NCI-H69 (cell line): ENCODE data around the gene DHRS4L2.

ENCODE experiments used
- DNase-seq: peaks from one replicate; lab custom pipeline; 2025; lab: John Stamatoyannopoulos, UW

DHRS4L2 gene

DNA sequence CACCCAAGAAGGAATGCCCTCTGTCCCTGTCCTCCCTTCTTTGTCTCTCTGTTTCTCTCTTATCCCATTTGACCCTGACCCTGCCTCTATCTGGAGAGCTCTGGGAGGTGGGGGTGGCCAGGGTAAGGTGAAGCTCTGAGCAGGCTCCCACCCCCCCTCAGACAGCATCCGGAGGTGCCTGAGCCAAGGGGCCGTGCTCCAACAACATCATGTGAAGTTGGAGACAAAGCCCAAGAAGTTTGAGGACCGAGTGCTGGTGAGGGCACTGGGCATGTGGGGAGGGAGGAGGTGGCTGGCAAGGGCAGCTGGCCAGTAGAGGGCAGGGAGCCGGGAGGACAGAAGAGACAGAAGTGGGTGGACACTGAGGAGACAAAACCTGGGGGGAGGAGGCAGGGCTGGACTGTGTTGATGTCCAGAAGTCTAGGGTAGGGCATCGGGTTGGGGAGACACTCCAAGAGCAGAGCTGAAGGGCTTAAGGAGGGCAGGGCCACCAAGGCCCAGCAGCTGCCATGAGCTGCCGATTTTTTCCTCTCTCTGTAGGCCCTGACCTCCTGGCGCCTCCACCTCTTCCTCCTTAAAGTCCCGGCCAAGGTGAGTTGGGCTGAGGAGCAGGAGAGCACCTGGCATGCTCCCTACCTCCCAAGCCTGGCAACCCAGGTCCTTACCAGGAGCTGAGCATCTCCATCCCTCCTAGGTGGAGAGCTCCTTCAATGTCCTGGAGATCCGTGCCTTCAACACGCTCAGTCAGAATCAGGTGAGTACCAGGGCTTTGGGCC is 65.0 kb downstream of the DHRS4L2 start:
- DNase-seq: no peak

DNA sequence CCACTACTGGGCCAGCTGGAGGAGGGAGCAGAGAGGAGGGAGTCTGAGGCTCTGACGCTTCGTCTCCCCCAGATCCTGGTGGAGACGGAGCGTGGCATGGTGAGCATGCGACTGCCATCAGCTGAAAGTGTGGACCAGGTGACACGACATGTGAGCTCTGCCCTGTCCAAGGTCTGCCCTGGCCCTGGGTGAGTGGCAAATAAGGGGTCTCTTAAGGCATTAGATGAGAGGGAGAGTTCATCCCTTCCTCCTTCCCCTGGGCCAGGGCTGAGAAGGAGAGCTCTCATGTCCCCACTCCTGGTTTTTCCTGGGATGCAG is 65.6 kb downstream of the DHRS4L2 start:
- no peak for DNase-seq

DNA sequence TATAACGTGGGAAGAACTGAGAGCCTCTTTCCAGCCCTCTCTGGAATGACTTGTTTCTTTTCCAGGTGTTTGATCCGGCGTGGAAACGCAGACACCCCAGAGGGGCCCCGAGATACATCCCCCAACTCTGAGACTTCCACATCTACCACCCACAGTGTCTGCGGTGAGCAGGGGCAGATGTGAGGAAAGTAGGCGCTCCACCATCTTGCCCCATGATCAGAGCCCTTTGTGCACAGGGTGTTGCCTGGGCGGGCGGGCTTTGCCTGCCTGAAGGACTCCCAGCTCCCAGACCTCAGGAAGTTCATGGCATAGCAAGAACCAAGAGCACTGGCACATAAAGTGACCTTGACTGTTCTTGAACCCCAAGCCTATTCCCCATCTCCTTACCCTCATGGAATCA is 65.9 kb downstream of the DHRS4L2 start:
- no peak for DNase-seq
